Stimulated activated CD4-positive, alpha-beta T cell treated with anti-CD3 and anti-CD28 coated beads, Interleukin-4, amount 100 ng/mL, for 48 hours (primary cell): ENCODE data around the gene DDX17.
"Not testable (repeated sequence)": the region's sequence is repeated elsewhere in the genome, so short reads cannot be mapped to it uniquely, and the experiment has no call there.

Source experiments
- DNase-seq, 2 donors: peaks; one replicate each; pipeline ENCODE4 v3.0.0-alpha.2; 2020; ENCODE audit warnings: low read depth in 2 of 2

The DDX17 gene

DNA sequence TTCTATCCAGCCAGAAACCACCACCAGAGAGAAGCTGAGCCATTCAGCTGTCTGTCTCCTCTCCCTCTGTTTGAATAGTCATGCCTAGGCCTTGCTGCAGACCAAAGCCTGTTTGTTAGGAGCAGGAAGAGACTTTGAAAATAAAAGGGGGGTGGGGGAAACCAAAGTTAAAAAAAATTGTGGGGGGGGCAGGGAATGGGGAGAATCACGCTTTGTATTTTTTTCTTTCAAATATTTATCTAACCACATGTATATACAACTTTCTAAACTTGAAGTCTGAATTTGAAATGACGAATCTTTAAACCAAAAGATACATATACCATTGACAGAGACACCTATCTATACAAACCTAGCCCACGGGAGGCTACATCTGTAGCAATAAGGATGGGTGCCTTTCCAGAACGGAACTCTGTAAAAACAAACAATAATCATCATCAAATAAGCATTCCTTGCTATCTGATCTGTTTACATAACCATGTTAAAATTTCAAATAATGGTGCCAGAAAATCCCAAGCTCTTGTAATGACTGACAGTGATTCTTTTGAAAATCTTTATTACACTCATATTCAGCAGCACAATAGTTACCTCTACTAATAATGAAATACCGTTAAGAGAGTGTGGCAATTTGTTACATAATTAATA is 14.3 kb downstream of the DDX17 start:
- DNase-seq: no peak

DNA sequence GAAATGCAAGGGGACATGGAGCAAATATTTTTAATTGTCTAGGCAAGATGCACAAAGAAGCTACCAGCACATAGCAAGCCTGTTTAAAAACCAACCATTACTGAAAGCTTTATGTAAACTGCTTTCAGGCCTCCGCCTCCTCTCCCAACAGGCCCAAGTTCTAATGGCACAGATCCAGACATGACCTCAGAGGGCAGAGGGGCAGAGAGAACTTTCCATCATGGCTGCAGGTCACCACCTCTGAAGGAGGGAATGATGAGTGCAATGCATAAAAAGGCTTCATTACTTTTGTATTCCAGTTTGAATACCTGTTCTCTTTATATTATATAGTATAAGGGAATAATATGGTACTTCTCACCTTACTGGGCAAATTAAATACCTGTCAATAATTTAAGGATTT is 15.2 kb downstream of the DDX17 start:
- DNase-seq: no peak

DNA sequence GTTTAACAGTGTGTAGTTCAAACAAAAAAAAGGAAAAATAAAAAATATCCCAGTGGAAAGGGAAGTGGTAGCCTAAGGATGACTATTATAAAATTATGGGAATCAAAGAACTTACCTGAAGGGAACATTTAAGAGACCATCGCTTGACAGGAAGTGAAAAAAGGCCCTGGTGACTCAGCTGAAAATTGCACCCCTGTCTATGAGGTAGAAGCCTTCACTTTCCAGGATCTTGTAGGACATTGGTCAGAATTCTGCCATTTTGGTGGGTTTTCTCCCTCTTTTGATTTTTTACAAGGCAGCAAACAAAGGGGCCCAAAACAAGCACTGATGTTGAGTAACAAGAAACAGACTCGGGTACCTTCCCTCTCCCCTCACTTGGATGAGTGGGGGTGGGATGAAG is 15.6 kb downstream of the DDX17 start:
- no peak for DNase-seq

DNA sequence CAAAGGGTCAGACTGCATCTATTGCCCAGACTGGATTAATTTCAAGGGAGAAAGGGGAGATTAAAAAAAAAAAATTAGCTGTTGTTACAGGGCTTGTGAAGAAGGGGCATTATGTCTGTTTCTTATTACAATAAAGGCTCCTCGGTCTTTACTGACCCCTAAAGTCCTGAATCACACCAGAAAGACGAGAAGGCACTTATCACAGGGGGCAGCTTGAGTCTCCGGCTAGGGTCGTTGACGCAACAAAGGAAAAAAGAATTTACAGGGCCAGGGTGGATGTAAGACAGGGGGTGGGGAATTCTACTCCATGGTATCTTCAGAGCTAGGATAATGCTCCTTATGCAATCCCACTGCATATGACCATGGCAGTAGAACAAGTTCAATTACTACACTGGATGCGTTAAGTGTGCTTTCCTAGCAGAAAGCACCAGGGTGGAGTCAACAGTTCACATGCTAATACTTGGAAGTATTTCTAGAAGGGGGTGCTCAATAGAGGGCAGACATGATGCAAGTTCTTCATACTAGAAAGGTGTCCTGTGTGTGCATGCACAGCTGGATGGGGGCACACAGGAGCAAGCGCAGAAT is 16.5 kb downstream of the DDX17 start:
- DNase-seq: no peak

DNA sequence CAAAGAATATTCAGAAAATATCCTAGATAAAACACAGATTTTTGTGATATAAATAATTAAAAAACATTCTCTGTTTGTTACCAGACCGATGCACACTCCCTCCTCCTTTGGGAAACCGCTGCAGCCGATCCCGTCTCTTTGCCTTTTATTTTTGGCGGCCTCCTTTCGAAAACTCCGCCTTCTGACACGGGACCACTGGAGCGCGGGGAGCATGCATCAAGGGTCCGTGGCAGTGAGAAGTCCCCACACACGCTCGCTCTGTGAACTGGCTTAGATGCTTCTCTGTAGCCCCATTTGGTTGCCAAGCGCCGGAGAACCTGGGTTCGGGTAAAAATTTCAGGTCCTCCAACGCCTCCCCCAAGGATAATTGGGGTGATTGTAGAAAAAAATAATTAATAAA is 17.0 kb downstream of the DDX17 start:
- no peak for DNase-seq

DNA sequence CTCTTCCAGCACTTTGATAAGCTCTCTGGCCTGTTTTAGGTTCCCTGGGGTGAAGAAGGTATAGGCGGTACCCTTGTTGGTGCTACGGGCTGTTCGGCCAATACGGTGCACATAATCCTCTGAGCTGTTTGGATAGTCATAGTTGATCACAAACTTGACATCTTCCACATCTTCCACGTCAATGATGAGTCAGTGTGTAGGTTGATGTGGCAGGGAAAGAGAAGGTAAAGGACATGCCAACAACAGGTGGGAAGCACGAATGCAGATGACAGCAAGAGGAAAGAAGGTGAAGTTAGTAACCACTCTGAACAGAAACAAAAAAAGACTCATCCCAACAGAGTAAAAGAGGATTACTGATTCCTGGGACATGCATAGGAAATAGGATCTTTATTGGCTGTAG is 18.2 kb downstream of the DDX17 start:
- no peak for DNase-seq

DNA sequence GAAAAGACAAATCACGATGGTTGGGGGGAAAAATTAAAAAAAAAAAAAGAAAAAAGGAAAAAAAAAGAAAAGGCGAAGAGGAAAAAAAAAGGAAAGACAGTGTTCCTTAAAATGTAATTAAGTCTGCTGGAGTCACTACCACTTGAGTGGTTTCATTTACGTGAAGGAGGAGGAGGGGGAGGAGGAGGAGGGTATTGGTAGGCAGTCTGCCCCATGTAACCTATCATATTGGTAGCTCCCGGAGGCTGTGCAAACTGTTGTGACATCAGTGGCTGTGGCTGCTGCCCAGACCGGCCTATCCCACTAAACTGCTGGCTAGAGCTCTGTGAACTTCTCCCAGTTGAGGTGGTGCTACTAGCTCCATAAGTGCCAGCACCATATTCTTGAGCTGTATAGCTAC is 20.3 kb downstream of the DDX17 start:
- no peak for DNase-seq

DNA sequence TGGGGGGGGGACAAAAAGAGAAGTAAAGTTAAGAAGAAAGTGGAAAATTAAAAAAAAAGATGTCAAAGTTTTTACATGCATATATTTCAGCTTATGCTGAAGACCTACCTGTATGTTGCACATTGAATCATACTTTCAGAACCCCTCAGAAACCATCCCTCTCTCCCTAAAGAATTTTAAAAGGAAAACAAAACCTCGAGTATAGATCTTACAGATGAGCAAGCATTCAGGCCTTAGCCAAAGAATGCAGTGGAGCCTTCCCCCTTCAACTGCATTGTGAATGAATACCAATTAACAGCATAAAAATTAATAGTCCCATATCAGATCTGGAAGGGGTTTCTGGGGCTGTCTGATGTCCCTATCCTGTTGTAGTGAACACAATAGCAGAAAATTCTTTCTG is 21.9 kb downstream of the DDX17 start:
- DNase-seq: no peak

DNA sequence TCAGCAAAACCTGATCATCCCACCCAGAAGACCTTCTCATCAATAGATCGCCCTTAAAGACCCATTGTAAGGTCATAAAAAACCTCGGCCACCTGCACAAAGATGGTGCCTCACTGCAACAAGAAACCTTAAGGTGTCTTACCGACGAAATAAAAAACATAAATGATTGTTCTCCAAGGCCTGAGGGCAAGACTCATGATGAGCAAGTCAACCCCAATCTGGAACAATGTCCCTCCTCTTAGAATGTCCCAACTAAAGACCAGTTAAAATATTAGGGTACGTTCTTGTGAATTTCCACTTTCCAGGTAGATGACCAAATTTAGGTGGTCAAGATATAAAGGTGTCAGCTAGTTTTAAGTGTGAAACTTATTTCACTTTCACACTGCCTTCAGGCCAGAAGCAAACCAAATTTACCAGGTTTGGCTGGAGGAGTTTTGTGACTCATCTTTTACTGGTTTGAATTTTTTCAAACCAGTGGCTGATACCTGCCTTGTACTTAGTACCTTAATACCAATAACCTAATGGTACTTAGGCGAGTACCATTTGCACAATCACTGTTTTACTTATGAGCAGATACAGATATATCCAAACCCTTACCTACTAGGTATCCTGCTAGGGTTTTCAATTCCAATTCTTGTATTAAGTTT is 23.3 kb downstream of the DDX17 start:
- no peak for DNase-seq

DNA sequence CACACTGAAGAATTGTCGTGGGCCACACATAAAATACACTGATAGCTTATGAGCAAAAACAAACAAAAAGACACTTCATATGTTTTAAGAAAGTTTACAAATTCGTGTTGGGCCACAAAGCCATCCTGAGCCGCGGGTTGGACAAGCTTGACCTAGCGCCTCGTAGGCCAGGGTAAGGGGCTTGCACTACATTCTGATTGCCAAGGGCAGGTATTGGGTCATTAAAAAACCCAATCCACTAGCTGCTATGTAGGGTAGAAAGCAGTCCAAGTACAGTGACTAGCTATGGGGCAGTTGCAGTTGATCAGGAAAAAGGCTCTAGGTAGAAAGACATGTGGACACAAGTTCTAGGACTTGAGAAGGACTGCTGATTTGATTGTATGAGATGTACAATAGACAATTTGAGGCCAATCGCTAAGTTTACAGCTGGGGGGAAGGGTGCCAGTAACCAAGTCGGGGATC is 24.2 kb downstream of the DDX17 start:
- no peak for DNase-seq

DNA sequence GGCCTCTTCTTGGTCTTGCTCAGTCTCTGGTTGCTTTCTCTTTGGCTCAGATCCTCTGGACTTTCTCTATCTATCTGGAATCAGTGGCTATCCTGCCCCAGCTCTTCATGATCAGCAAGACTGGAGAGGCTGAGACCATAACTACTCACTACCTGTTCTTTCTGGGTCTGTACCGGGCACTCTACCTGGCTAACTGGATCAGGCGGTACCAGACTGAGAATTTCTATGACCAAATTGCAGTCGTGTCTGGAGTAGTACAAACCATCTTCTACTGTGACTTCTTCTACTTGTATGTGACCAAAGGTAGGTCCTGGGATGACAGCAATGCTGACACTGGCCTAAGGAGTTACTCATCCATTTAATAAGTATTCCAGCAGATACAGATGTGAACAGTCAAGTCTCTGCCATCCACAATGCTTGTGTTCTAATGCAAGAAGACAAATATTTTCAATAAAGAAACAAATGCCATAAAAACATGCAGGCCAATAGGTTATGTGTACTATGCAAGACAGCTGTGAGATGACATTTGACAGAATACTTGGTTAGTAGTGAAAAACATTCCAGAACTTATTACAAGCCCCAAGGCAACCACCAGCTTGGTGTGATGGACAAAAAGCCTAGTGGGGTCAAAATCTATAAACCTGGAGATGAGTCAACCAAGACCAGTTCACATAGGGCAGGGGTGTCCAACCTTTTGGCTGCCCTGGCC is 24.8 kb downstream of the DDX17 start:
- DNase-seq: no peak

DNA sequence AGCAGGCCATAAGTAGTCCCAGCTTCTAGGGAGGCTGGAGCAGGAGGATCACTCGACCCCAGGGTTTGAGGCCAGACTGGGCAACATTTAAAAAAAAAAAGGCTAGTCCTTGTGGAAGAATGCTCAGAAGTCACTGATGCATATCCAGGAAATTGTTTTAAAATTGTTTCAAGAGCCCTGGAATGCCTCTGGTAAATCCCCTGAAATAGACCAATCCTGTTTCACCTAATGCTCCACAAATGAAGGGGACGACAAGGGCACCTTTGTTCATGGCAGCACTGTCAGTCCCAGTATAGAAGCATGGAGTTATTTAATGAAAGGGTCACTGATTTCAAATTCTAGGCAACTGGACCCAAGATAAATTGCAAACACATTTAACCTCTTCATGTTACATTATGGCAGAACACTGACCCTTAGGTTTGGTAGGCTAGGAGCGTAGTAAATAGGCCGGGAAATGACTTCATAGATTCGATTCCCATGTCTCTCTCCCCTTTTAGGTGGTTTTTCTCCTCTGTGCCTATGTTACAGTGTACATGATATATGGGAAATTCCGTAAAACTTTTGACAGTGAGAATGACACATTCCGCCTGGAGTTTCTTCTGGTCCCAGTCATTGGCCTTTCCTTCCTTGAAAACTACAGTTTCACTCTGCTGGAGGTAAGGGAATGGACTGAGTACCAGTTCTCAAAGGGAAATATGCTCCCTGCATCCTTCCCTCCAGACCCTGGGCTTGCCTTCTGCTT is 26.8 kb downstream of the DDX17 start:
- no peak for DNase-seq

DNA sequence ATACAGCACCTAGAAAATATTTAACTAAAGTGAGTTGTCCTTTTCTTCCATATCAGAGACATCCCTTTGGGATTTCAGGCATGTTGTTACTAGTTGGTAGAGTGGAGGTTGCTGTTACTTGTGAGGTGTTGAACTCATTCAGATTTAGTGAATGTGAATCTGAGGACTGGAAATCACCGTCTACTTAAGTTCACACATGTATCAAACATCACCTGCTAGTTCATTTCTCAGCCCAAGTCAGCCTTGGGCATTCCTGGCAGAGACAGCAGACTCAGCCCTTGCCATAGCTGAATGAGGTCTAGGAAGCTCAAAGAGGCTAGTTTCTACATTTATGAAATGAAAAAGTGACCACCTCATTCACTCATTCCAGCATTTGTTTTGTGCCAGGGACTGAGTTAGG is 28.5 kb downstream of the DDX17 start:
- DNase-seq: no peak

DNA sequence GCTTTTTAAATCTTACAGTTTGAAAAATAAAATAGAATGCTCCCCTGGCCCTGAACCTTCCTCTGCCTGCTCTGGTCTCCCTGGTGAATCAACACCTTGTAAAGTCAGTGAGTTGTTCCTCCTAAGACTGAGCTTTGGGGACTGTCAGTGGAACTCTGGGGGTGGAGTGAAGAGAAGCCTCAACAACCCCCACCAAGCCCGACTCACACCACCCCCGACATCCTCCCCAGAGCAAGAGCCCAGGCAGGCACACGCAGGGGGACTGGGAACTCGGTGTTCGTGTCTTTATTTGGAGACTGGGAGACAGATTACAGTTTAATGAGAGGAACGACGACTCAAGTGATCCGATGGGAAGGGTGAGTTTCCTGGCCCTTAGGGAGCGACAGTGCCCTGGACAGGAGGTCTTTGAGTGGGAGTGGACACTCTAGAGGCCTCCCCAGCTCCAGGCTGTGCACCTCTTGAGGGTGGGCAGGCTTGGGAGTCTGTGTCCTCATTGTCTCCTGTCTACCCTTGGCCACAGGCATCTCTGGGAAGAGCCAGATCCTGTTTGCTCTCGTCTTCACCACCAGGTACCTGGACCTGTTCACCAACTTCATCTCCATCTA is 32.0 kb downstream of the DDX17 start:
- DNase-seq: no peak

DNA sequence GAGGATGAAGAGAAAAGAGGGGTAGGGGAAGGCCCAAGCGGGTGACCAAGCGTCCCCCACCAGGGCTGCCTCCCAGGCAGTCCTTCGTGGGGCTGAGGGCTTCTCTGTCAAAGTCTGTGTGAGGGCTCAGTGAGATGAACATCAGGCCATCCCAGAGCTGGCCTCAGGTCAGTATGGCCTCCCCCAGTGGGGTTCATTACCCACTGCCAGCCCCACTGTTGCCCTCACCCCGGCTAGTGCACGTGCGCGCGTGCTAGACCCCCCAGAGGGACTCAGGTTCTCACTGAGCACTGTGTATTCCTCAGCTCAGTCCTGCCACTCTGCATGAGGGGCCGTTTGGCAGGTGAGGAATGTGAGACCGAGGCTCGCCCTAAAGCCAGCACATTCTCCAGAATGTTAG is 34.9 kb downstream of the DDX17 start:
- DNase-seq: no peak

DNA sequence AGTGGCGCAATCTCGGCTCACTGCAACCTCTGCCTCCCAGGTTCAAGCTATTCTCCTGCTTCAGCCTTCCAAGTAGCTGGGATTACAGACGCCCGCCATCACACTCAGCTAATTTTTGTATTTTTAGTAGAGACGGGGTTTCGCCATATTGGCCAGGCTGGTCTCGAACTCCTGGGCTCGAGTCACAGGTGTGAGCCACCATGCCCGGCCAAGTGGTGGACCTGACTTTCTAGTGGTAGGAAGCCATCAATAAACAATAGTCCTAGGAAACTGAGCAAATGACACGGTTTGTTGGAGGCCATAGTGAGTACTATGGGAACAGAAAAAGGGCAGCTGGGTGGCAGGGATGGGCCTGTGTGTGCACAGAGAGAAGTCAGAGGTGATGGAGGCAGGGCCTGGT is 35.9 kb downstream of the DDX17 start:
- DNase-seq: not testable (repeated sequence)

DNA sequence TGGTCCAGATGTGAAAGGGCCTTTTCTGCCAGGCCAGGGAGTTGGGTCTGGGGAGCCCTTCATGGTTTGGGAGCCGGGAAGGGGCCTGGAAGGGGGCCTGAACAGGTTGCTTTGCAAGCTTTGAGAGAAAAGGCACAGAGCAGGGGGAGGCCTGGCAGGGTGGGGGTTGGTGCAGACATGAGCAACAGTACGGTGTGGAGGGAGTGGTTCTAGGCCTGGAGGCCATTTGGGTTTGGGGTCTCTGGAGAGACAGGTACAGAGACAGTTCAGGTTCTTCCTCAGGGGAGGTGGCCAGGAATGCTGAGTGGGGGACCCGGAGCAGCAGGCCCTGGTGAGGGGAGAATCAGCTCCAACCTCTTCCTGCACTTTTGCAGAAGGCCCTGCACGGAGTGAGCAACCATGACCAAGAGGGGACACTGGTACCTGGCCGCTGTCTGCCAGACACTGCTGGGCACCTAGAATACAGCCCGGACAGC is 36.8 kb downstream of the DDX17 start:
- no peak for DNase-seq

DNA sequence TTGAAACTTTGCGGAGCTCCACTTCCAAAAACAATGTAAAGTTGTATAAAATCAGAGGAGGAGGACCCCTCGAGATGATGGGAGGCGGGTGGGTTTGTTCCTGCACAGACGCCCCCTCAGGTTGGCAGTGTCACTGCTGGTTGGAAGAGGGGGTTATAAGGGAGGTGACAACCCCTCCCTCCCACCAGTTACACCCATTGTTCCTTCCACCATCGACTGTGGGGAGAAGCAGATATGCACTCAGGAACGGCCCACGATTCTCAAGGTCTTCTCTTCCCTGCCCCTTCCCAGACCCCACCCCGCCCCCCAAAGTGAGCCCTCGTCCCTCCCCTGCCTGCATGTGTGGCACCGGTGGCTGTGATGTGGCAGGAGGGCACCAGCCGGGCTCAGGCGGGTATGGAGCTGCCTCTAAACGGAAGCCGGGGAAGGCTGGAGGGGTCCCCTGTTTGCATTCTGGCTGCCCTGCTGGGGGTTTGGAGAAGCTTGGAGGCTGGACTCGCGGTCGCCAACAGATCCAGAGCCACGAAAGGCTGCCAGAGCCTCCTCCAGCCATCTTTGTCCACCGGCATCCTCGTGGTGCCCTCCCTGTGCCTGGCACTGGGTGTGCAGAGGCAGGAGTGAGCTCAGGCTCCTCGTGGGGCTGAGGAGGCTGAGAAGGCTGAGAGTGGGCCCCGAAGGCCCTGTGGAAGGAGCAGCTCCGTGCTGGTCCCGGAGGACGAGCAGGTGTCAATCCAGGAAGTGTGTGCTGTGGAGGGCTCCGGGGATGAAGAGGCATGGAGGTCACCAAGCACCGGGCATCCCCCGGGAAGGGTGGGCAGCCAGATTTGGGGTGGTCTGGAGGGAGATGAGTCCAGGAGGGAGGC is 37.4 kb downstream of the DDX17 start:
- no peak for DNase-seq

DNA sequence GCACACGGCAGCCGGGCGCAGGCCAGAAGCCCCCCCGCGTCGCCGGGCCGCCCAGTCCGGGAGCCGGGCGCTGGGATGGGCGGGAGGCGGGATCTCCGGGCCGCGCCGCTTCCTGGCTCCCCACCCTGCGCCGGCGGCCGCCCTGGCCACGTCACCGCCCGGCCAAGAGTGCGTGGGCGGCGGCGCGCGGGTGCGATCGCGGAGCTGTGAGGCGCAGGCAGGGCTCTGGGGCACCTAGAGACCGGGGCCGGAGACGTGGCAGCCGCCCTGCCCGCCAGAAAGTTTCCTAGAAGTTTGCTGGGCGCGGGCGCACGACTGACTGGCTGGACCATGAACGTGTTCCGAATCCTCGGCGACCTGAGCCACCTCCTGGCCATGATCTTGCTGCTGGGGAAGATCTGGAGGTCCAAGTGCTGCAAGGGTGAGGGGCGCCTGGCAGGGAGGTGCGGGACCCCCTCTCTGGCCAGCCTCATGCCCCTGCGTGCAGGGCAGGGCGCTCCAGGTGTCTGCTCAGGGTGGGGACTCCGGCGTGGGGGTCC is 38.1 kb downstream of the DDX17 start, which contains the start of gene KDELR3:
TSS of gene KDELR3 (plus strand) at position 193 of the 539 bp plus-strand sequence. CDS start at position 331, 138 bp downstream.
- DNase-seq: peak; percentile 57 to 58

DNA sequence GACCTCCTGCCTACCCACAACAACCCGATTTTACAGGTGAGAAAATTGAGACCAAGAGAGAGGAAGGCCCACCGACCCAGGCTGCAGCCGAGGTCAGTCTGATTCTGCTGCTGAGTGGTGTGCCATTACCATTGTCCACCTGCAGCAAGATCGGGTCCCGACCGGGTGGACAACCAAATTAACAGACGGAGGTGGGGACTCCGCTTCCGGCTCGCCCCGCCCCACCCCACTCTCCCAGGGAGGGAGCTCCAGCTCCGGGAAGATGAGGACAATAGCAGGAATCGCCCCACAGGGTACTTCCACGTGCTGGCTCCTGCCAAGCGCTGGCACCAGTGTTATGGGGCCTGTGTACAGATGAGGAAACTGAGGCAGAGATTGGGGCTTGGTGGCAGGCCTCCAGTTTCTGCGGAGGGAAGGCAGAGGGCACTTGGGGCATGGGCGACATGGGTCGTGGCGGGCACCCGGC is 38.6 kb downstream of the DDX17 start:
- DNase-seq: no peak
